Left forelimb (tissue), 1 donor: Measurements from ENCODE around the gene U2AF1L4.
A peak's percentile ranks its signal among the peaks of the same experiment; 100 is the strongest.

Source experiments
- DNase-seq: peaks from one replicate; pipeline ENCODE4 v3.0.0-alpha.2; 2018; ENCODE audit warnings: low spot score

Gene U2AF1L4

GRCh38 chr19:35757231-35757748 lies 12.1 kb upstream of the U2AF1L4 start:
- peak; percentile 98 for DNase-seq

GRCh38 chr19:35756377-35757230 lies 11.4 kb upstream of the U2AF1L4 start, which contains the start of gene HSPB6:
Gene HSPB6, minus strand, starts transcription at chr19:35757029. Its CDS starts 21 bp downstream, at chr19:35757008.
- no peak for DNase-seq

- DNase-seq: peak; percentile 84
Measured at GRCh38 chr19:35755550-35756376, 10.5 kb upstream of the U2AF1L4 start.

- no peak for DNase-seq
Measured at GRCh38 chr19:35755131-35755549, 9.9 kb upstream of the U2AF1L4 start.

GRCh38 chr19:35754370-35755130 lies 9.3 kb upstream of the U2AF1L4 start:
- no peak for DNase-seq

GRCh38 chr19:35753634-35754369 lies 8.6 kb upstream of the U2AF1L4 start:
- no peak for DNase-seq

- no peak for DNase-seq
Measured at GRCh38 chr19:35752746-35753350, 7.6 kb upstream of the U2AF1L4 start.

- no peak for DNase-seq
Measured at GRCh38 chr19:35751839-35752745, 6.9 kb upstream of the U2AF1L4 start.

- DNase-seq: no peak
Measured at GRCh38 chr19:35750167-35750566, 4.9 kb upstream of the U2AF1L4 start.

- DNase-seq: peak; percentile 99
Measured at GRCh38 chr19:35748106-35749020, 3.1 kb upstream of the U2AF1L4 start, which contains the start of gene LIN37. Gene LIN37, plus strand, starts transcription at chr19:35748576. Its CDS starts 149 bp downstream, at chr19:35748725.

GRCh38 chr19:35746531-35746930 lies 1.3 kb upstream of the U2AF1L4 start:
- no peak for DNase-seq

- no peak for DNase-seq
Measured at GRCh38 chr19:35746087-35746462, 857 bp upstream of the U2AF1L4 start.

GRCh38 chr19:35744430-35745327 lies 539 bp downstream of the U2AF1L4 start:
- peak; percentile 95 for DNase-seq

GRCh38 chr19:35743640-35744429 lies 1.4 kb downstream of the U2AF1L4 start:
- no peak for DNase-seq

- no peak for DNase-seq
Measured at GRCh38 chr19:35742121-35742724, 3.0 kb downstream of the U2AF1L4 start, which contains the start of gene IGFLR1. Gene IGFLR1, minus strand, starts transcription at chr19:35742452. Its CDS starts 1,272 bp downstream, at chr19:35741180.

GRCh38 chr19:35741203-35741515 lies 4.1 kb downstream of the U2AF1L4 start:
- DNase-seq: no peak
